Trophoblast cell (in vitro differentiated cells and primary cell): ENCODE data around the gene MAST4.

Experiments used
- DNase-seq, 2 donors: peaks; one replicate each; pipeline ENCODE4 v3.0.0-alpha.2; 2016
- H2AFZ ChIP-seq: 2 replicates; pipeline ENCODE4 v1.6.1; 2013; ENCODE audit warnings: low read length, moderate library complexity, mild to moderate bottlenecking; ENCODE audit not compliant: insufficient read depth, poor library complexity
- H2AK5ac ChIP-seq: 2 replicates; pipeline ENCODE4 v1.6.1; 2013; ENCODE audit warnings: mild to moderate bottlenecking, low read length
- H2BK120ac ChIP-seq: 2 replicates; pipeline ENCODE4 v1.6.1; 2013; ENCODE audit warnings: low read length, mild to moderate bottlenecking, moderate library complexity; ENCODE audit not compliant: insufficient read depth, poor library complexity
- H2BK12ac ChIP-seq: 2 replicates; pipeline ENCODE4 v1.6.1; 2013; ENCODE audit warnings: mild to moderate bottlenecking, low read length, moderate library complexity
- H2BK5ac ChIP-seq: 2 replicates; pipeline ENCODE4 v1.6.1; 2013; ENCODE audit warnings: low read length, low read depth, moderate library complexity, mild to moderate bottlenecking; ENCODE audit not compliant: poor library complexity
- H3K14ac ChIP-seq: 2 replicates; pipeline ENCODE4 v1.6.1; 2013; ENCODE audit warnings: mild to moderate bottlenecking, low read length
- H3K18ac ChIP-seq: 2 replicates; pipeline ENCODE4 v1.6.1; 2013; ENCODE audit warnings: mild to moderate bottlenecking, low read length
- H3K23ac ChIP-seq: 2 replicates; pipeline ENCODE4 v1.6.1; 2013; ENCODE audit warnings: low read length
- H3K27ac ChIP-seq: 2 replicates; pipeline ENCODE4 v1.5.1; 2013; ENCODE audit warnings: low read depth, mild to moderate bottlenecking, inconsistent platforms, low read length, moderate library complexity
- H3K27me3 ChIP-seq: 2 replicates; pipeline ENCODE4 v1.6.1; 2013; ENCODE audit warnings: inconsistent platforms, mild to moderate bottlenecking, low read length, moderate library complexity; ENCODE audit not compliant: insufficient read depth
- H3K36me3 ChIP-seq, 2 experiments: 1 replicate in 1 of 2; 2 replicates in 1 of 2; pipeline ENCODE4 v1.6.1; 2013; ENCODE audit warnings: low read length in 2 of 2, mild to moderate bottlenecking in 2 of 2, moderate library complexity in 1 of 2; ENCODE audit not compliant: insufficient read depth in 2 of 2, control insufficient read depth in 1 of 2
- H3K4ac ChIP-seq: 2 replicates; pipeline ENCODE4 v1.6.1; 2013; ENCODE audit warnings: low read depth, mild to moderate bottlenecking, low read length, moderate library complexity
- H3K4me1 ChIP-seq, 2 experiments: 1 replicate in 1 of 2; 2 replicates in 1 of 2; pipeline ENCODE4 v1.6.1; 2013; ENCODE audit warnings: low read length in 2 of 2, mild to moderate bottlenecking in 2 of 2, moderate library complexity in 1 of 2; ENCODE audit not compliant: insufficient read depth in 2 of 2, control insufficient read depth in 1 of 2
- H3K4me2 ChIP-seq: 2 replicates; pipeline ENCODE4 v1.6.1; 2013; ENCODE audit warnings: inconsistent platforms, mild to moderate bottlenecking, low read length, moderate library complexity
- H3K4me3 ChIP-seq: 2 replicates; pipeline ENCODE4 v1.5.1; 2013; ENCODE audit warnings: mild to moderate bottlenecking, low read depth, low read length, inconsistent platforms
- H3K79me1 ChIP-seq: one replicate; pipeline ENCODE4 v1.6.1; 2013; ENCODE audit warnings: low read length
- H3K79me2 ChIP-seq: 2 replicates; pipeline ENCODE4 v1.6.1; 2013; ENCODE audit warnings: low read length, mild to moderate bottlenecking; ENCODE audit not compliant: control insufficient read depth, insufficient read depth, poor library complexity
- H3K9ac ChIP-seq: 2 replicates; pipeline ENCODE4 v1.6.1; 2013; ENCODE audit warnings: mild to moderate bottlenecking, low read length
- H3K9me3 ChIP-seq: 2 replicates; pipeline ENCODE4 v1.6.1; 2013; ENCODE audit warnings: low read depth, mild to moderate bottlenecking, control low read depth, inconsistent platforms, low read length; ENCODE audit not compliant: insufficient read depth
- H4K12ac ChIP-seq: 2 replicates; pipeline ENCODE4 v1.6.1; 2013; ENCODE audit warnings: low read depth, mild to moderate bottlenecking, low read length, moderate library complexity
- H4K8ac ChIP-seq: 2 replicates; pipeline ENCODE4 v1.6.1; 2013; ENCODE audit warnings: low read depth, mild to moderate bottlenecking, low read length, moderate library complexity
- H4K91ac ChIP-seq: one replicate; pipeline ENCODE4 v1.6.1; 2013; ENCODE audit warnings: low read depth, mild to moderate bottlenecking, low read length, moderate library complexity
- WGBS: extraction: QIAGEN DNeasy Blood & Tissue Kit; methylation state at CpG from one replicate; pipeline ENCODE4 v1.1.7; 2013; ENCODE audit warnings: missing lambda C conversion rate; ENCODE audit not compliant: insufficient read length, insufficient coverage; ENCODE audit errors: extremely low coverage; 5-methylcytosine and 5-hydroxymethylcytosine counted together

Gene MAST4

GRCh38 chr5:66932457-66932856 is 336.3 kb downstream of the MAST4 start:
- H3K9me3 ChIP-seq: no peaks in the 10 kb centered on the region
- no peak overlapping the region for H3K4me2 ChIP-seq
- 100% methylated on average over 2 of the region's 3 CpGs for WGBS
- H4K91ac ChIP-seq: no peak overlapping the region
- no peak overlapping the region for H4K8ac ChIP-seq
- no peak overlapping the region for H3K14ac ChIP-seq
- no peak overlapping the region for H2AFZ ChIP-seq
- no peak for DNase-seq
- H2BK12ac ChIP-seq: no peak overlapping the region
- H3K27ac ChIP-seq: no peak overlapping the region
- no peak overlapping the region for H3K9ac ChIP-seq
- no peak overlapping the region for H2AK5ac ChIP-seq
- no peaks in the 10 kb centered on the region for H3K27me3 ChIP-seq
- H3K4me1 ChIP-seq: no peaks in the 10 kb centered on the region
- H4K12ac ChIP-seq: no peak overlapping the region
- no peaks in the 10 kb centered on the region for H3K79me1 ChIP-seq
- no peak overlapping the region for H3K4me3 ChIP-seq
- H3K36me3 ChIP-seq: no peaks in the 10 kb centered on the region
- no peaks in the 10 kb centered on the region for H3K79me2 ChIP-seq
- H3K4ac ChIP-seq: no peak overlapping the region
- H2BK120ac ChIP-seq: no peak overlapping the region
- H3K23ac ChIP-seq: no peak overlapping the region
- no peak overlapping the region for H2BK5ac ChIP-seq
- no peak overlapping the region for H3K18ac ChIP-seq

- H3K18ac ChIP-seq: no peak overlapping the region
- H3K4me3 ChIP-seq: no peak overlapping the region
- no peaks in the 10 kb centered on the region for H3K36me3 ChIP-seq
- H2BK12ac ChIP-seq: no peak overlapping the region
- no peaks in the 10 kb centered on the region for H3K4me1 ChIP-seq
- no CpG with 5 or more reads among the region's 1 CpG for WGBS
- no peak overlapping the region for H3K27ac ChIP-seq
- H3K79me2 ChIP-seq: no peaks in the 10 kb centered on the region
- H4K91ac ChIP-seq: no peak overlapping the region
- H4K8ac ChIP-seq: no peak overlapping the region
- peak in 1 of 2 donors; percentile 39 for DNase-seq
- H3K23ac ChIP-seq: no peak overlapping the region
- H3K27me3 ChIP-seq: no peaks in the 10 kb centered on the region
- H3K14ac ChIP-seq: no peak overlapping the region
- no peak overlapping the region for H2AK5ac ChIP-seq
- no peak overlapping the region for H4K12ac ChIP-seq
- no peak overlapping the region for H3K4ac ChIP-seq
- no peak overlapping the region for H2BK120ac ChIP-seq
- H3K79me1 ChIP-seq: no peaks in the 10 kb centered on the region
- no peaks in the 10 kb centered on the region for H3K9me3 ChIP-seq
- H3K4me2 ChIP-seq: no peak overlapping the region
- H3K9ac ChIP-seq: no peak overlapping the region
- no peak overlapping the region for H2AFZ ChIP-seq
- H2BK5ac ChIP-seq: no peak overlapping the region
These were observed 336.9 kb downstream of the MAST4 start for GRCh38 chr5:66933066-66933465.

- H3K14ac ChIP-seq: no peak overlapping the region
- H3K23ac ChIP-seq: no peak overlapping the region
- H2AK5ac ChIP-seq: no peak overlapping the region
- no peak overlapping the region for H3K27ac ChIP-seq
- no peaks in the 10 kb centered on the region for H3K36me3 ChIP-seq
- DNase-seq: no peak
- H2BK12ac ChIP-seq: no peak overlapping the region
- no peak overlapping the region for H4K12ac ChIP-seq
- no peaks in the 10 kb centered on the region for H3K9me3 ChIP-seq
- no peak overlapping the region for H4K91ac ChIP-seq
- no peaks in the 10 kb centered on the region for H3K79me1 ChIP-seq
- H4K8ac ChIP-seq: no peak overlapping the region
- H3K4me1 ChIP-seq: no peaks in the 10 kb centered on the region
- no peak overlapping the region for H2BK5ac ChIP-seq
- H3K4me2 ChIP-seq: no peak overlapping the region
- H3K9ac ChIP-seq: no peak overlapping the region
- no peak overlapping the region for H3K4me3 ChIP-seq
- H3K18ac ChIP-seq: no peak overlapping the region
- no CpG with 5 or more reads among the region's 2 CpGs for WGBS
- no peaks in the 10 kb centered on the region for H3K79me2 ChIP-seq
- no peak overlapping the region for H2AFZ ChIP-seq
- H3K27me3 ChIP-seq: no peaks in the 10 kb centered on the region
- H2BK120ac ChIP-seq: no peak overlapping the region
- no peak overlapping the region for H3K4ac ChIP-seq
These were observed 342.9 kb downstream of the MAST4 start for GRCh38 chr5:66939094-66939493.

DNA sequence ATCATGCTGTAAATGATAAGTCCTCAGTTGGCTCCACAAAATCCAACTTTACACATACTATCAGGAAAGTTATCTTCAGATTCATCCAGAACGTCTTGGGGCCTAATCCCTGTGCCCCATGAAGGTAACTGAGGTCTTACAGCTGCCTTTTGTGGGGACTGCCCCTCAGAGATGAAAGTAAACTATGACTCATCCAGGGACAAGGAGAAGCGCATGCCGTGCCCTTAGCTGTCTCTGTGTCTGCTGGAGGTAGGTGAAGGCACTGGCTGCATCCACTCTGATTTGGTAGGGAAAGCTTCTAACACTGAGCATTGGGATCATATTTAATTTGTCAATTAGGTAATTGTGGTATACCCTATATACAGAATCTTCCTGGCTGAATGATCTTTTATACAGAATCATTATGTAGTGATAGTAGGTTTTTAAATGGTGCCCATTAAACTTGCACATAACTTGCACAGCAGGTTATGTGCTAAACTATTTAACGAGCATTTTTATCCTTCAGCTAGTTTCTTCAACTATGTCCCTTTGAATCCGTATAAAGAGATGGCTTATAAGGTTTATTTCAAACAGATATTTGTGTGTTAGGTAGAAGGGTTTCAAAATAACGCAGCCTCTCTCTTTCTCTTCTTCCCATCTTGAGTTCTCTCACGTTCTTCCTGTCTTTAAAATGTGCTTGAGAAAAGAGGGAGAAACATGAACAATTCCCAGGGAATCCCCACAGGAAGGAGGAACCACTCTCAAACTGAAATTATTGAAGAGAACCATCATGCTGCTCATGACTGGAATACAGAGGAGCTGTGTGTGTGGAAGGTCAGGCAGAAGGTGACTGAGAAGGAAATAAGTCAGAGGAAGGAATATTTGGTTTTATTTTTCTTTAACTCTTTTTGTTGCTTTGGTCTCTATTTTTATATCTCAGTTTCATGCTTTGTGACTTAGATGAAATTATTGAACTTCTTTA is 349.5 kb downstream of the MAST4 start:
- Histone ChIP-seq H3K23ac (no peak overlapping the region), H3K27ac (no peak overlapping the region), H3K4me1 (no peaks in the 10 kb centered on the region), H3K9me3 (no peaks in the 10 kb centered on the region), H3K9ac (no peak overlapping the region), H2BK5ac (no peak overlapping the region), H4K91ac (no peak overlapping the region), H4K12ac (no peak overlapping the region), H2BK120ac (no peak overlapping the region), H2AFZ (no peak overlapping the region), H3K4me3 (no peak overlapping the region), H3K4me2 (no peak overlapping the region), H3K4ac (no peak overlapping the region), H3K18ac (no peak overlapping the region), H2BK12ac (no peak overlapping the region), H3K79me1 (no peaks in the 10 kb centered on the region), H2AK5ac (no peak overlapping the region), H3K14ac (no peak overlapping the region), H3K79me2 (no peaks in the 10 kb centered on the region), H4K8ac (no peak overlapping the region), H3K27me3 (no peaks in the 10 kb centered on the region), H3K36me3 (no peaks in the 10 kb centered on the region)
- WGBS: no CpG with 5 or more reads among the region's 7 CpGs
- DNase-seq: peak in 1 of 2 donors; percentile 13
